K562 (cell line): ENCODE results near the gene ZNF148. TPM values are rescaled to one million over a fixed set of nuclear protein-coding genes. Genes with fewer than 3 reads are reported as not detected.

Experiments used
- ATAC-seq: fragments of 200-7000 bp; cut with Tn5 transposase; 3 replicates; pipeline ENCODE4 v1.9.1; 2020; ENCODE audit warnings: moderate library complexity
- BruUV-seq: library from RNA; stranded (reverse); fragments of 400-500 nt; replicated peaks from 2 replicates; lab custom pipeline; 2021; lab: Mats Ljungman, UMichigan
- CTCF ChIA-PET: fragments of 300-600 bp; formaldehyde crosslinking; extraction: SDS; loops from one replicate; lab custom pipeline; 2021; ENCODE audit warnings: low intra/inter-chr PET ratio; lab: Yijun Ruan, JAX
- POLR2A ChIA-PET: fragments of 300-600, 350-650 bp; sonication (Branson Sonifier 250); formaldehyde crosslinking; extraction: SDS; loops from one replicate; lab custom pipeline; 2021; ENCODE audit warnings: antibody characterized with exemption, inconsistent platforms; lab: Yijun Ruan, JAX
- DNase-seq, 4 experiments: peaks; one replicate each; pipeline versions ENCODE4 v3.0.0 to v3.0.0-alpha.2; 2011 to 2018; ENCODE audit warnings: low spot score in 3 of 4, mixed read lengths in 3 of 4; ENCODE audit errors: extremely low read depth in 1 of 4
- FAIRE-seq: peaks from 2 replicates; lab custom pipeline; 2011; peaks lifted over from hg19 to GRCh38; lab: Jason Lieb, UNC
- H2AFZ ChIP-seq: 2 replicates; pipeline ENCODE4 v1.6.0; 2011; ENCODE audit warnings: low read depth, low read length, control low read depth, inconsistent platforms
- H3K27ac ChIP-seq: fragments of 200-600 bp; 3 replicates; pipeline ENCODE4 v1.8.0; 2011; ENCODE audit warnings: low read depth, mild to moderate bottlenecking, control low read depth, inconsistent platforms, low read length, moderate library complexity, mixed read lengths; ENCODE audit errors: extremely low read depth
- H3K27me3 ChIP-seq, 2 experiments: fragments of 300-600 bp in 1 of 2; 2 replicates in 1 of 2; 3 replicates in 1 of 2; pipeline versions ENCODE4 v1.6.0 to v1.8.0; 2011; ENCODE audit warnings: inconsistent platforms in 2 of 2, low read length in 2 of 2, mild to moderate bottlenecking in 1 of 2, mixed read lengths in 1 of 2, moderate library complexity in 1 of 2; ENCODE audit not compliant: control insufficient read depth in 2 of 2, insufficient read depth in 2 of 2
- H3K36me3 ChIP-seq: fragments of 300-600 bp; 3 replicates; pipeline ENCODE4 v1.8.0; 2011; ENCODE audit warnings: mild to moderate bottlenecking, low read length, inconsistent platforms; ENCODE audit not compliant: control insufficient read depth, insufficient read depth
- H3K4me1 ChIP-seq, 2 experiments: fragments of 200-600 bp in 1 of 2; replicated peaks in 1 of 2; 2 replicates in 1 of 2; 3 replicates in 1 of 2; pipeline versions ENCODE4 v1.5.1 to v1.8.0; 2011; ENCODE audit warnings: inconsistent platforms in 2 of 2, low read length in 2 of 2, mild to moderate bottlenecking in 1 of 2, mixed read lengths in 1 of 2, moderate library complexity in 1 of 2; ENCODE audit not compliant: control insufficient read depth in 2 of 2, insufficient read depth in 2 of 2
- H3K4me2 ChIP-seq: 2 replicates; pipeline ENCODE4 v1.6.1; 2011; ENCODE audit warnings: low read length, control low read depth, inconsistent platforms, mixed read lengths; ENCODE audit not compliant: insufficient read depth
- H3K4me3 ChIP-seq: fragments of 200-600 bp; sonication (generic), shearing (Covaris generic); 2 replicates; pipeline ENCODE4 v1.5.1; 2016; ENCODE audit warnings: control low read depth, inconsistent platforms
- H3K79me2 ChIP-seq: fragments of 200-600 bp; 3 replicates; pipeline ENCODE4 v1.8.0; 2011; ENCODE audit warnings: low read length, inconsistent platforms; ENCODE audit not compliant: control insufficient read depth, insufficient read depth
- H3K9ac ChIP-seq, 2 experiments: 2 replicates each; pipeline versions ENCODE4 v1.6.0 to v1.6.1; 2011; ENCODE audit warnings: low read depth in 2 of 2, low read length in 2 of 2, control low read depth in 1 of 2, inconsistent platforms in 1 of 2, mild to moderate bottlenecking in 1 of 2, mixed read lengths in 1 of 2; ENCODE audit not compliant: insufficient read depth in 1 of 2
- H3K9me1 ChIP-seq: one replicate; pipeline ENCODE4 v1.6.0; 2011; ENCODE audit warnings: inconsistent platforms, mild to moderate bottlenecking, low read length, moderate library complexity; ENCODE audit not compliant: control insufficient read depth, insufficient read depth
- H3K9me3 ChIP-seq: replicated peaks from 2 replicates; pipeline ENCODE4 v1.5.1; 2011; ENCODE audit warnings: low read depth, low read length, inconsistent platforms; ENCODE audit not compliant: control insufficient read depth, insufficient read depth
- H4K20me1 ChIP-seq: replicated peaks from 2 replicates; pipeline ENCODE4 v1.6.1; 2011; ENCODE audit warnings: low read length, inconsistent platforms, mixed read lengths; ENCODE audit not compliant: control insufficient read depth, insufficient read depth
- BMI1 ChIP-seq: fragments of 150-350 bp; IDR thresholded peaks from 2 replicates; pipeline ENCODE4 v1.6.1; 2014; ENCODE audit warnings: low read length
- ELF1 ChIP-seq: fragments of 200-800 bp; sonication (Bioruptor generic); IDR thresholded peaks from 2 replicates; pipeline ENCODE4 v1.6.1; 2016; ENCODE audit warnings: missing genetic modification characterization, missing compliant biosample characterization
- EP400 ChIP-seq: fragments of 450-650 bp; IDR thresholded peaks from 2 replicates; pipeline ENCODE4 v1.6.1; 2017; ENCODE audit warnings: antibody characterized with exemption, mild to moderate bottlenecking, moderate library complexity
- ESRRA ChIP-seq: fragments of 450-650 bp; IDR thresholded peaks from 2 replicates; pipeline ENCODE4 v1.6.1; 2014; ENCODE audit warnings: low read depth, mild to moderate bottlenecking, moderate library complexity, borderline replicate concordance
- HDGF ChIP-seq: fragments of 450-650 bp; IDR thresholded peaks from 2 replicates; pipeline ENCODE4 v1.6.1; 2016
- MAFG ChIP-seq: fragments of 450-650 bp; conservative IDR thresholded peaks from 2 replicates; pipeline ENCODE4 v1.6.1; 2016; ENCODE audit warnings: missing genetic modification characterization, missing compliant biosample characterization
- NR3C1 ChIP-seq: sonication (generic); formaldehyde crosslinking; IDR thresholded peaks from 2 replicates; pipeline ENCODE4 v1.8.1; 2022; ENCODE audit warnings: missing genetic modification reagents
- PTTG1 ChIP-seq: fragments of 450-650 bp; IDR thresholded peaks from 2 replicates; pipeline ENCODE4 v1.6.1; 2016; ENCODE audit warnings: low read depth, mild to moderate bottlenecking, missing genetic modification characterization, missing compliant biosample characterization
- RBM15 ChIP-seq: fragments of 200-400 bp; formaldehyde crosslinking; IDR thresholded peaks from 2 replicates; pipeline ENCODE4 v1.6.1; 2018; ENCODE audit warnings: mild to moderate bottlenecking, low read length, moderate library complexity; ENCODE audit not compliant: insufficient read depth
- SMAD3 ChIP-seq: fragments of 450-650 bp; formaldehyde crosslinking; conservative IDR thresholded peaks from 2 replicates; pipeline ENCODE4 v1.4.0; 2020; ENCODE audit warnings: mild to moderate bottlenecking
- SREBF1 ChIP-seq: fragments of 150-350 bp; IDR thresholded peaks from 2 replicates; pipeline ENCODE4 v1.6.1; 2014; ENCODE audit warnings: antibody characterized with exemption, low read depth, low read length, borderline replicate concordance
- TARDBP ChIP-seq: fragments of 450-650 bp; IDR thresholded peaks from 2 replicates; pipeline ENCODE4 v1.6.1; 2016
- TEAD1 ChIP-seq, 2 experiments: fragments of 450-650 bp in 1 of 2; sonication (generic) in 1 of 2; formaldehyde crosslinking; IDR thresholded peaks; 2 replicates each; pipeline versions ENCODE4 v1.4.0 to v1.8.0; 2020 to 2022; ENCODE audit warnings: mild to moderate bottlenecking in 2 of 2, missing genetic modification reagents in 1 of 2
- THAP7 ChIP-seq: fragments of 250-450 bp; sonication (Bioruptor Pico); IDR thresholded peaks from 2 replicates; pipeline ENCODE4 v1.5.0; 2021
- ZEB2 ChIP-seq: fragments of 450-650 bp; IDR thresholded peaks from 2 replicates; pipeline ENCODE4 v1.6.1; 2016
- ZKSCAN1 ChIP-seq: fragments of 150-350 bp; IDR thresholded peaks from 2 replicates; pipeline ENCODE4 v1.6.1; 2016; ENCODE audit warnings: low read depth, low read length
- WGBS: fragments of 100-300 bp; shearing (Covaris generic); methylation state at CpG from one replicate; pipeline ENCODE4 v1.1.6; 2016; ENCODE audit warnings: low coverage, mixed read lengths; ENCODE audit not compliant: insufficient coverage; ENCODE audit errors: missing lambda C conversion rate; 5-methylcytosine and 5-hydroxymethylcytosine counted together
- in situ Hi-C: fragments of 300-500 bp; cut with MboI; formaldehyde crosslinking; loops from 4 replicates; pipeline ENCODE4 v1.15.0; 2018; ENCODE audit warnings: inconsistent platforms, mixed read lengths
- intact Hi-C: fragments of 100-400 bp; cut with micrococcal nuclease; formaldehyde crosslinking; loops from 2 replicates; pipeline ENCODE4 v1.14.2; 2022
- polyA plus RNA-seq, 8 experiments: library from polyadenylated mRNA; depleted of rRNA in 4 of 8; stranded (reverse) in 5 of 8; unstranded in 3 of 8; fragments of >200 nt; fragmentation: Nextera tagmentation in 2 of 8; fragmentation: Illumina TruSeq in 1 of 8; extraction: Ambion mirVana in 2 of 8; extraction: Trizol in 1 of 8; gene quantifications; 2 replicates each; pipeline versions ENCODE4 v1.2.1 to v1.2.3, GENCODE V29; 2011 to 2014; ENCODE audit warnings: inconsistent platforms in 1 of 8, missing spikeins in 1 of 8
- total RNA-seq, 7 experiments: library from RNA; depleted of rRNA in 6 of 7; stranded (reverse); fragments of >200 nt in 6 of 7; fragmentation: Illumina TruSeq in 2 of 7; extraction: Trizol in 2 of 7; gene quantifications; 2 replicates each; pipeline versions ENCODE4 v1.2.1 to v1.2.3, GENCODE V29; 2011 to 2021; ENCODE audit warnings: low replicate concordance in 1 of 7
- TF ChIP-seq, protein P1 (sequence below): IDR thresholded peaks from 3 replicates; pipeline ENCODE4 v1.6.1; 2011; ENCODE audit warnings: borderline replicate concordance, mild to moderate bottlenecking, moderate library complexity; ENCODE audit not compliant: insufficient read length; ENCODE audit errors: extremely low read depth

ZNF148 gene
- total and polyA plus RNA-seq, 9 of the 15 experiments (the other 6 are each of a cell fraction or from before 2014, with no cell fraction given): 2.7 to 15.1 (median 8.3) TPM

DNA sequence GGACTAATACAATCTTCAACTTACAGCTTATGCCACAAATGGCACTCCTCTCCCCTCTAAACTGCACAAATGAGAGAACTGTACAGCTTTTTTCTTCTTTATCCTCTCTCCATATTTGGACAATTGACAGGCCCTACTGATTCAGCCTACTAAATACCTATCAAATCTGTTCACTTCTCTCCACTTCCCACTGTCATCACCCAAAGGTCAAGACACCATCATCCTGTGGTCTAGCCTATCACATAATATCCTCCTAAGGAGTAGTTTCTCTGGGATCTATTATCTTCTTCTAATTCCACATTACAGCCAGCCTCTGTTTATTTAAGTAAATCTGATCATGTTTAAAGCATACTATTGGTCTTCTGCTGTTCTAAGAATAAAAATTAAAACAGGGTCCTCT lies 129.6 kb downstream of the ZNF148 start:
- no peaks in the 10 kb centered on the region for H3K27me3 ChIP-seq
- H3K9me1 ChIP-seq: no peaks in the 10 kb centered on the region
- ChIA-PET POLR2A (no interaction called here), CTCF (no interaction called here)
- H3K36me3 ChIP-seq: no peaks in the 10 kb centered on the region
- DNase-seq (no peak), ATAC-seq (no peak), FAIRE-seq (no peak)
- in situ Hi-C loops: no loop called here
- no peak overlapping the region for H2AFZ ChIP-seq
- H3K4me1 ChIP-seq: no peaks in the 10 kb centered on the region
- no TSS peak for BruUV-seq
- H3K9me3 ChIP-seq: no peaks in the 10 kb centered on the region
- intact Hi-C loops: no loop called here
- H3K4me3 ChIP-seq: no peak overlapping the region
- H3K9ac ChIP-seq: no peak overlapping the region
- no peak overlapping the region for H3K27ac ChIP-seq
- H4K20me1 ChIP-seq: no peaks in the 10 kb centered on the region
- H3K79me2 ChIP-seq: no peaks in the 10 kb centered on the region
- no peak overlapping the region for H3K4me2 ChIP-seq
- TF ChIP-seq TEAD1 (CRISPR knock-in tag; IDR thresholded peaks at IDR 0.05) (no peak), ZKSCAN1 (no peak), ELF1 (tag) (no peak), SREBF1 (no peak), NR3C1 (CRISPR knock-in tag) (no peak)

GRCh38 chr3:125240496-125240895 lies 134.6 kb downstream of the ZNF148 start:
- H3K9me3 ChIP-seq: no peaks in the 10 kb centered on the region
- no peak for DNase-seq
- CTCF ChIA-PET: no interaction called here
- FAIRE-seq: no peak
- no peak overlapping the region for H2AFZ ChIP-seq
- H3K27me3 ChIP-seq: no peaks in the 10 kb centered on the region
- H3K9ac ChIP-seq: no peak overlapping the region
- in situ Hi-C loops: no loop called here
- POLR2A ChIA-PET: no interaction called here
- H3K4me3 ChIP-seq: no peak overlapping the region
- no peak overlapping the region for H3K4me2 ChIP-seq
- no peak for ATAC-seq
- intact Hi-C loops: no loop called here
- no peaks in the 10 kb centered on the region for H3K9me1 ChIP-seq
- 0 out of 3 replicates have a peak, but pooled peaks cover 2% of the 10 kb centered on the region for H3K36me3 ChIP-seq
- BruUV-seq: no TSS peak
- no peaks in the 10 kb centered on the region for H4K20me1 ChIP-seq
- no peak overlapping the region for H3K27ac ChIP-seq
- no peaks in the 10 kb centered on the region for H3K79me2 ChIP-seq
- 59% methylated on average over 3 of the region's 4 CpGs for WGBS
- H3K4me1 ChIP-seq: no peaks in the 10 kb centered on the region
- TF ChIP-seq ZEB2 (no peak), THAP7 (CRISPR knock-in tag) (no peak), MAFG (tag) (no peak), HDGF (no peak), EP400 (no peak), SMAD3 (CRISPR knock-in tag) (no peak), PTTG1 (tag) (no peak), ESRRA (no peak), TARDBP (no peak), RBM15 (no peak), BMI1 (no peak)
- TF ChIP-seq, protein P1, sequence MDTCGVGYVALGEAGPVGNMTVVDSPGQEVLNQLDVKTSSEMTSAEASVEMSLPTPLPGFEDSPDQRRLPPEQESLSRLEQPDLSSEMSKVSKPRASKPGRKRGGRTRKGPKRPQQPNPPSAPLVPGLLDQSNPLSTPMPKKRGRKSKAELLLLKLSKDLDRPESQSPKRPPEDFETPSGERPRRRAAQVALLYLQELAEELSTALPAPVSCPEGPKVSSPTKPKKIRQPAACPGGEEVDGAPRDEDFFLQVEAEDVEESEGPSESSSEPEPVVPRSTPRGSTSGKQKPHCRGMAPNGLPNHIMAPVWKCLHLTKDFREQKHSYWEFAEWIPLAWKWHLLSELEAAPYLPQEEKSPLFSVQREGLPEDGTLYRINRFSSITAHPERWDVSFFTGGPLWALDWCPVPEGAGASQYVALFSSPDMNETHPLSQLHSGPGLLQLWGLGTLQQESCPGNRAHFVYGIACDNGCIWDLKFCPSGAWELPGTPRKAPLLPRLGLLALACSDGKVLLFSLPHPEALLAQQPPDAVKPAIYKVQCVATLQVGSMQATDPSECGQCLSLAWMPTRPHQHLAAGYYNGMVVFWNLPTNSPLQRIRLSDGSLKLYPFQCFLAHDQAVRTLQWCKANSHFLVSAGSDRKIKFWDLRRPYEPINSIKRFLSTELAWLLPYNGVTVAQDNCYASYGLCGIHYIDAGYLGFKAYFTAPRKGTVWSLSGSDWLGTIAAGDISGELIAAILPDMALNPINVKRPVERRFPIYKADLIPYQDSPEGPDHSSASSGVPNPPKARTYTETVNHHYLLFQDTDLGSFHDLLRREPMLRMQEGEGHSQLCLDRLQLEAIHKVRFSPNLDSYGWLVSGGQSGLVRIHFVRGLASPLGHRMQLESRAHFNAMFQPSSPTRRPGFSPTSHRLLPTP: no peak
